Central memory CD8-positive, alpha-beta T cell (primary cell): ENCODE results near the gene NDUFB6.
"Not testable (repeated sequence)": the region's sequence is repeated elsewhere in the genome, so short reads cannot be mapped to it uniquely, and the experiment has no call there.

Experiments used
- ATAC-seq: fragments of 150-1000 bp; cut with Tn5 transposase; replicated peaks from 2 replicates; pipeline ENCODE4 v1.10.0; 2022; ENCODE audit warnings: mild to moderate bottlenecking, moderate FRiP score, moderate number of reproducible peaks; ENCODE audit not compliant: poor library complexity, severe bottlenecking; ENCODE audit errors: extremely low read depth
- DNase-seq, 2 donors: peaks; one replicate each; pipeline ENCODE4 v3.0.0; 2021; ENCODE audit warnings: low spot score in 2 of 2
- H3K27ac Mint-ChIP-seq: one replicate; pipeline ENCODE4 v1.8.0; 2022; ENCODE audit warnings: low read depth, mild to moderate bottlenecking, moderate library complexity, mixed read lengths
- H3K27me3 Mint-ChIP-seq: one replicate; pipeline ENCODE4 v1.8.0; 2022; ENCODE audit warnings: mixed read lengths
- H3K36me3 Mint-ChIP-seq: one replicate; pipeline ENCODE4 v1.8.0; 2022; ENCODE audit warnings: mild to moderate bottlenecking, moderate library complexity, mixed read lengths; ENCODE audit not compliant: insufficient read depth
- H3K4me1 Mint-ChIP-seq: one replicate; pipeline ENCODE4 v1.8.0; 2022; ENCODE audit warnings: mixed read lengths
- H3K4me3 Mint-ChIP-seq: one replicate; pipeline ENCODE4 v1.8.0; 2022; ENCODE audit warnings: mild to moderate bottlenecking, moderate library complexity, mixed read lengths
- H3K9me3 Mint-ChIP-seq: one replicate; pipeline ENCODE4 v1.8.0; 2022; ENCODE audit warnings: mixed read lengths

NDUFB6 gene

DNA sequence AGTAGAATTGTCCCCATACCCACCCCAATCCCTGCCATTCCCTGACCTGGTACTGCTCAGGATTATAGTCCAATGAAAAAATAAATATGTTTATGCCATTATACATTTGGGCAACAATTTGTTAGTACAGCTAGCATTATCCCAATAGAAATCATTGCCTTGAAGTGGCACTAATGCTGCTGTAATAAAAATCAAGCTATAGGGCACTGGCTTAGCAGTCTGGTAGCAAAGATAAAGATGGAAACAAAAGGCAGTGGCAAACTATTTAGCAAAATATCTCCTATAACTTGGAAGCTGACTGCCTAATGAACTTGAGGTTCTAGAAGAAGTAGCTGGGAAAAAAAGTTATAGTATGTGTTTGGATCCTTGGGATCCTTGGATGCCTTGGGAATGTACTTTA lies 18.4 kb downstream of the NDUFB6 start:
- DNase-seq (no peak), ATAC-seq (no peak)
- Mint-ChIP-seq H3K27ac (no peak overlapping the region), H3K9me3 (no peaks in the 10 kb centered on the region), H3K36me3 (peaks cover 28% of the 10 kb centered on the region), H3K4me3 (no peak overlapping the region), H3K4me1 (peaks cover 39% of the 10 kb centered on the region), H3K27me3 (no peaks in the 10 kb centered on the region)

DNA sequence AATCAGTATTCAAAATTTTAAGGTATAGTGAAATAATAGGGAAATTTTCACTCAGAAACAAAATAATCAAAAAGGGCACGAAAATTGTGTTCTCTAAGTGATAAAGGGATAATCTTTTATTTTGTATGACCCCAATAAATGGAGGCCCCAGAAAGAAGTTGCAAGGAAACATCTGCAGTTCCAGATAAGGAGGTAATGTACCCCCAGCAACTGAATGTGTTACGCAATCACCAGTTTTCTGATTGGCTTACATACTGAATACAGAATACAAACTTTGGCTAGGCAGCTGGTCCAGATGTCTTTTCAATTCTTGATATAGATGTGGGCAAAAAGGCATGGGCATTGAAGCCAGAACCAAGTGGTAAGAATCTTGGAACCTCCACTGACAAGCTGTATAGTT lies 18.9 kb downstream of the NDUFB6 start:
- H3K27ac Mint-ChIP-seq, result no peak overlapping the region
- ATAC-seq, result no peak
- H3K4me3 Mint-ChIP-seq, result no peak overlapping the region
- peaks cover 36% of the 10 kb centered on the region for H3K4me1 Mint-ChIP-seq
- peaks cover 27% of the 10 kb centered on the region for H3K36me3 Mint-ChIP-seq
- no peaks in the 10 kb centered on the region for H3K27me3 Mint-ChIP-seq
- no peak for DNase-seq
- H3K9me3 Mint-ChIP-seq, result no peaks in the 10 kb centered on the region

DNA sequence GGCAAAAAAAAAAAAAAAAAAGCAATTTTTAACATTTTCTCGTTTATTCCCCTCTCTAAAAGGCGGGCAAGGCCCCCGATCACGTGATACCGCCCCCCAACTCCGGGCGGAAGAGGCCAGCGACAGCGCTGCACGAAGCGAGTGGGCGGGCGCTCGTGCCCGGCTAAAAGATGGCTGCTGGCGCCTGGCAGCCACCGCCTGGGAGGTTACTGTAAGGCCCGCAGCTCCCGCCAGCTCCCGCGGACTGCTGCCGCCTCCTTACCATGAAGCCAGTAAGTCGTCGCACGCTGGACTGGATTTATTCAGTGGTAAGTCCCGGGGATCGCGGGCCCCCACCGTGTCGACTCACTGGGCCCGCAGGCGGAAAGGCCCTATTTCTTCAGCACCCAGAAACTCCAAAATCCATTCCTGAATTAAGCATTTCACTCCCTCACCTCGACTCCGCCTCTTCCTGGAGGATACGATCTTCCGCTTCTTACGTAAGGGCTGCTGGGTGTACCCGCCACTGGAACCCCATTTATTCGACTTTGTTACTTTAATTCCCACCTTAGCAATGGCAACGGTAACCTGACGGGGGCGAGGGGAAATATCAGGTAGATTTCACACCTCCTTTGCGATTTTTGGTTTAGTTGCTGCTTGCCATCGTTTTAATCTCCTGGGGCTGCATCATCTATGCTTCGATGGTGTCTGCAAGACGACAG lies 20.6 kb downstream of the NDUFB6 start, which contains the start of the genes SMIM27 and TOPORS:
TSS of gene SMIM27 (plus strand) at position 156 of the 701 bp plus-strand sequence. CDS start at position 264, 108 bp downstream.
TSS of gene TOPORS (minus strand) at position 415 of the 701 bp plus-strand sequence. CDS start at position 265, 150 bp downstream.
- DNase-seq (peak; percentile 74 to 80), ATAC-seq (peak; percentile 72)
- peaks cover 40% of the 10 kb centered on the region for H3K4me1 Mint-ChIP-seq
- H3K4me3 Mint-ChIP-seq, result peak within 1 kb of the TSS; percentile 98
- peak within 1 kb of the TSS; percentile 98 for H3K27ac Mint-ChIP-seq
- no peaks in the 10 kb centered on the region for H3K9me3 Mint-ChIP-seq
- H3K27me3 Mint-ChIP-seq, result no peaks in the 10 kb centered on the region
- peaks cover 26% of the 10 kb centered on the region for H3K36me3 Mint-ChIP-seq

DNA sequence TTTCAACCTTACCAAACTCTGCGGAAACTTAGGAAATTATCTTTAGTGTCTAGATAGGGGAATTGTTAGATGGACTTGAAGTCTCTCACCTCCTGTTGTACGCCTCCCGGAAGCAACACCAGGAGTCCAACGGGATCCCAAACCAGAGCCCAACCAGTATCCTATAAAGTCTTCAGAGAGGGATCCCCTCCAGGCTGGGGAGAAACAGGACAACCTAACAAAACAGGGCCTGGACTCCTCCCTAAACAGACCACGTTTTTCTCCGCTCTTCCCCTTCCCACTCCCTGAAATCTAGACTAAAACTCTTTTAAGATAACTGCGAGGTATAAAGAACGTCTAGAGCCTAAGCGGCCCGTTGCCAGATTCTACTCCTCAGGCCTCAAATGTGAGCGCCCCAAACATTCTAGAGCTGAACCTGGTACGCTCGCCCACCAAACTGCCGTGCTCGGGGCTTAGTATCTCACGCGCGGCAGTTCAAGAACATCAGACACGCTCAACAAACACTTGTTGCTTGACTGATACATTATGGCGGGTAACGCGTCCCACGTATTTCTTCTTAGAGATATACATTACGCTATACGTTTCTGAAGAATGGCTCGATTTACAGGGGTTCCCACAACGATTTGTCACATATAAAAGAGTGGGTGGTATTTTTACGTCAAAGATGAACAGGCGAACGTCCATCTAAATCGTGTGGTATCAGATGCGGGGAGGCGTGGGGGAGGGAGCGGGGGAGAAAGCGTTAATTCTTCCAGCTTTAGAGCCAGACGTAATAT lies 21.5 kb downstream of the NDUFB6 start:
- ATAC-seq (peak; percentile 24), DNase-seq (peak; percentile 26 to 30)
- H3K36me3 Mint-ChIP-seq, result peaks cover 26% of the 10 kb centered on the region
- H3K9me3 Mint-ChIP-seq, result no peaks in the 10 kb centered on the region
- no peaks in the 10 kb centered on the region for H3K27me3 Mint-ChIP-seq
- H3K27ac Mint-ChIP-seq, result peak overlapping the region; percentile 98
- H3K4me3 Mint-ChIP-seq, result peak overlapping the region; percentile 98
- H3K4me1 Mint-ChIP-seq, result peaks cover 40% of the 10 kb centered on the region

GRCh38 chr9:32550562-32551275 lies 22.2 kb downstream of the NDUFB6 start:
- peak; percentile 76 for ATAC-seq
- Mint-ChIP-seq H3K4me1 (peaks cover 41% of the 10 kb centered on the region), H3K27me3 (no peaks in the 10 kb centered on the region), H3K4me3 (peak overlapping the region; percentile 98), H3K27ac (peak overlapping the region; percentile 98), H3K9me3 (no peaks in the 10 kb centered on the region), H3K36me3 (peaks cover 26% of the 10 kb centered on the region)
- peak; percentile 92 to 93 for DNase-seq

DNA sequence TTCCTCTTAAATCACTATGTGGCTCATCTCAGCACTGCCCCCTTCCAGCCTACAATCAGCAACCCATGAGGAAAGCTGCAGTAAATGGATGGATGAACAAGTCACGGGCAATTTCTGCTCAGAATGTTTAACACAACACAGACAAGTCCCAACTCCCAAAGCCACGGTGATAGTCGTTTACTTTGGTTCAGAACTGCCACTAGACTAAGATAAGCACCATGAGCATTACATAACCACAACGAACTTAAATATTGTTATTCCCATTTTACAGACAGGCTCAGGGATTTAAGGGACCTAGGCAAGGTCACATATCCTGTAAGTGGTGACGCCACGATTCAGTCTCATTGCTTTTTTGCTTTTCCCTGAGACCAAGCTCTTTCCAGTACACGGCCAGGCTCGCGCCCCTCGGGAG lies 22.8 kb downstream of the NDUFB6 start:
- H3K27me3 Mint-ChIP-seq, result no peaks in the 10 kb centered on the region
- peaks cover 25% of the 10 kb centered on the region for H3K36me3 Mint-ChIP-seq
- H3K27ac Mint-ChIP-seq, result peak overlapping the region; percentile 98
- peak overlapping the region; percentile 98 for H3K4me3 Mint-ChIP-seq
- H3K9me3 Mint-ChIP-seq, result no peaks in the 10 kb centered on the region
- peaks cover 42% of the 10 kb centered on the region for H3K4me1 Mint-ChIP-seq
- no peak for DNase-seq
- no peak for ATAC-seq

- peaks cover 42% of the 10 kb centered on the region for H3K4me1 Mint-ChIP-seq
- H3K27me3 Mint-ChIP-seq, DNase-seq, ATAC-seq, H3K9me3 Mint-ChIP-seq, H3K27ac Mint-ChIP-seq: not testable (repeated sequence)
- peak overlapping the region; percentile 98 for H3K4me3 Mint-ChIP-seq
- H3K36me3 Mint-ChIP-seq, result peaks cover 31% of the 10 kb centered on the region
These were observed 24.7 kb downstream of the NDUFB6 start for GRCh38 chr9:32548213-32548612.

DNA sequence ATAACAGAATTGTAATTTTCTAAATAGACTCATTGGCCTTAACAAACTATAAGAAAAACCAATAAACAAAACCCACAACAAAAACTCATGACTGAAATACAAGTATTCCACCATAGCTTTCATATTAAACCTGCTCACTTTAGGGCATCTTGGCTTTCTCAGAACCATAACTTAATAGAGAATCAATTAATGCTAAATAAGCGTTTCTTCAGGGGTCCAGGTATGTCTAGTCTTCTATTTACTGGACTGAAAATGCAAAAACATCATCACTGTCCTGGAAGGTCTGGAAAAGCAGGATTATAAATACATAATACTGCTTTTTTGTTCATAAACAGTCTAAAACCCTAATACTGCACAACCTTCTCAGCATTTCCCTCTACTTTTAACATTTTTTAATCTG lies 27.1 kb downstream of the NDUFB6 start:
- DNase-seq, result no peak
- Mint-ChIP-seq H3K27ac (no peak overlapping the region), H3K4me3 (no peak overlapping the region), H3K36me3 (peaks cover 25% of the 10 kb centered on the region), H3K4me1 (peaks cover 36% of the 10 kb centered on the region), H3K27me3 (no peaks in the 10 kb centered on the region), H3K9me3 (no peaks in the 10 kb centered on the region)
- no peak for ATAC-seq

DNA sequence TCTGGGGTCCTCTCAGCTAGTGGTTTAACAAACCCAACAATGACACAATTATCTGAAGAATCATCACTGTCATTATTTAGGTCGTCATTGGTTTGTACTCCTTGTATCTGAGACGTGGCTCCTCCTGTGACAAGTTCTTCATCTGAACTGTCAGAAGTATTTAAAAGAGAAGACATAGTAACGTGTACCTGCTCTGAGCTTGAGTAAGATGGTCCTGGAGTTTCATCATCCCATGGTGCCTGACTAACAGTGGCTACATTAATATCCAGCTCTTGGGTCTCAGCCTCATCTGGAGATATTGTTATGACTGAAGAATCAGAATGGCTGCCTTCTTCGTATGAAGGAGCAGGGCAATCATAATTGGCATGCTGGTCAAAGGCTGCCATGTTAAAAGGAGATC lies 29.9 kb downstream of the NDUFB6 start:
- Mint-ChIP-seq H3K4me1 (peaks cover 20% of the 10 kb centered on the region), H3K27me3 (no peaks in the 10 kb centered on the region), H3K9me3 (no peaks in the 10 kb centered on the region), H3K4me3 (no peak overlapping the region), H3K36me3 (peaks cover 20% of the 10 kb centered on the region), H3K27ac (no peak overlapping the region)
- ATAC-seq, result no peak
- no peak for DNase-seq

DNA sequence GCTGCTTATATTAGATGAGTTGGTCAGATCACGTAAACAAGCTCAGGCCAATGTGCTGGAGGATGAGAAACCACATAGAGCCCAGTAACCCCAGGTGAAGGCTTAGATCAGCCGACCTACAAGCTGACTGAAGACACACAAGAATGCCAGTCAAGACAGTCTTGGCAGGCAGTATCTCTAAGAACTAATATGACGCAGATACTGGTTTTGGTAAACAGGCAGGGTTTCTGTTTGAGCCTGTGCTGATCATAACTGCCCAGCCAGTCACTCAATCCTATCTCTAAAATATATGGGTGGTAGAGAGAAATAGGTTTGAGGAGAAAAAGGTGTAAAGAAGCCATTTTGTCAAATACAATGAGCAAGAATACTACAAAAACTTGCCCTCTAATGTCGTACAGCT lies 39.1 kb downstream of the NDUFB6 start:
- Mint-ChIP-seq H3K4me1 (no peaks in the 10 kb centered on the region), H3K36me3 (peaks cover 12% of the 10 kb centered on the region), H3K9me3 (no peaks in the 10 kb centered on the region), H3K27me3 (no peaks in the 10 kb centered on the region), H3K27ac (no peak overlapping the region), H3K4me3 (no peak overlapping the region)
- DNase-seq (no peak), ATAC-seq (no peak)

DNA sequence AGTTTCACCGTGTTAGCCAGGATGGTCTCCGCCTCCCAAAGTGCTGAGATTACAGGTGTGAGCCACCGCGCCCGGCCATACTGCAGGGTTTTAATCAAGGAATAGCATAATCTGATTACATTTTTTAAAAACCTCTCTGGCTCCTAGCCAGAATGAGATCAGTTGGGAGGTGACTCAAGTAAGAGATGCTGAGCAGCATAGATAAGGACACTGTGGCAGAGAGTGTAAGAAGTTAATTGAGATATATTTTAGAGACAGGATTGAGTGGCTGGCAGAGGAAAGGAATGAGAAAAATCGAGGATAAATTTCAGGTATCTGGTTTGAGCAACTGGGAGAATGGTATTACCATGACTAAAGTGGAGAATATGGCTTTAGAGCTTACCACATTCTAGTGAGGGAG lies 39.6 kb downstream of the NDUFB6 start:
- no peak for ATAC-seq
- H3K27ac Mint-ChIP-seq, result no peak overlapping the region
- no peak for DNase-seq

DNA sequence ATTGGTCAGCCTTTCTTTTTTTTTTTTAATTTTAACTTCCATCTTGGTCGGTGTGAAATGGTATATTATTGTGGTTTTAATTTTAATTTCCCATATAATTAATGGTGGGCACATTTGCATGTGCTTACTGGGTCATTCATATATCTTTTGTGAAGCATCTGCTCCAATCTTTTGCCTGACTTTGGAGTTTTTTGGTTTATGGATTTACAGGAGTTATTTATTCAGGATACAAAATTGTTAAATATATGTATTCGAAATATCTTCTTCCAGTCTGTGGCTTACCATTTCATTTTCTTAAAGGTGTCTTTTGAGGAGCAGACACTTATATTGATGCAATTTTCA lies 46.3 kb downstream of the NDUFB6 start:
- peaks cover 39% of the 10 kb centered on the region for H3K4me1 Mint-ChIP-seq
- H3K27ac Mint-ChIP-seq, result peak overlapping the region; percentile 97
- peaks cover 23% of the 10 kb centered on the region for H3K36me3 Mint-ChIP-seq
- no peaks in the 10 kb centered on the region for H3K9me3 Mint-ChIP-seq
- H3K4me3 Mint-ChIP-seq, result peak overlapping the region; percentile 95
- ATAC-seq (no peak), DNase-seq (no peak)
- no peaks in the 10 kb centered on the region for H3K27me3 Mint-ChIP-seq

More for the DNA sequence above, 39.6 kb downstream of the NDUFB6 start:
- Mint-ChIP-seq H3K4me3 (no peak overlapping the region), H3K9me3 (no peaks in the 10 kb centered on the region), H3K4me1 (no peaks in the 10 kb centered on the region), H3K36me3 (peaks cover 12% of the 10 kb centered on the region), H3K27me3 (no peaks in the 10 kb centered on the region)
